Common myeloid progenitor, CD34-positive (primary cell): Measurements from ENCODE around the gene MSX2.

Source experiments
- CTCF ChIA-PET: fragments of 350-600 bp; sonication (Branson Sonifier 250); formaldehyde crosslinking; loops from one replicate; lab custom pipeline; 2021; ENCODE audit warnings: antibody characterized with exemption; lab: Charles Lee
- POLR2A ChIA-PET: fragments of 350-600 bp; sonication (Branson Sonifier 250); formaldehyde crosslinking; loops from one replicate; lab custom pipeline; 2021; ENCODE audit warnings: antibody characterized with exemption; lab: Charles Lee
- DNase-seq, 3 donors: peaks; one replicate each; pipeline versions ENCODE4 v3.0.0 to v3.0.0-alpha.2; 2013
- H3K27ac ChIP-seq, 2 experiments: 1 replicate in 1 of 2; 2 replicates in 1 of 2; pipeline ENCODE4 v1.7.0; 2013; ENCODE audit warnings: inconsistent platforms in 2 of 2, low read length in 2 of 2, mild to moderate bottlenecking in 2 of 2, low read depth in 1 of 2, moderate library complexity in 1 of 2; ENCODE audit not compliant: severe bottlenecking in 2 of 2, insufficient read depth in 1 of 2, poor library complexity in 1 of 2
- H3K27me3 ChIP-seq, 5 experiments: replicated peaks in 2 of 5; 1 replicate in 3 of 5; 2 replicates in 2 of 5; pipeline versions ENCODE4 v1.6.1 to v1.7.0; 2013; ENCODE audit warnings: low read length in 4 of 5, mild to moderate bottlenecking in 2 of 5, moderate library complexity in 2 of 5, inconsistent platforms in 1 of 5; ENCODE audit not compliant: insufficient read depth in 5 of 5, control insufficient read depth in 4 of 5
- H3K36me3 ChIP-seq, 4 experiments: 1 replicate in 2 of 4; 2 replicates in 2 of 4; pipeline versions ENCODE4 v1.6.1 to v1.7.0; 2013; ENCODE audit warnings: low read length in 3 of 4, control low read depth in 1 of 4, mild to moderate bottlenecking in 1 of 4; ENCODE audit not compliant: control insufficient read depth in 4 of 4, insufficient read depth in 4 of 4
- H3K4me1 ChIP-seq, 4 experiments: 1 replicate in 3 of 4; 2 replicates in 1 of 4; pipeline versions ENCODE4 v1.6.1 to v1.7.1; 2013; ENCODE audit warnings: low read length in 3 of 4, mild to moderate bottlenecking in 3 of 4, control low read depth in 1 of 4, inconsistent platforms in 1 of 4, moderate library complexity in 1 of 4; ENCODE audit not compliant: control insufficient read depth in 4 of 4, insufficient read depth in 4 of 4; ENCODE audit errors: control extremely low read depth in 1 of 4
- H3K4me3 ChIP-seq, 7 experiments: 1 replicate in 4 of 7; 2 replicates in 3 of 7; pipeline versions ENCODE4 v1.5.1 to v1.7.0; 2013; ENCODE audit warnings: mild to moderate bottlenecking in 7 of 7, low read length in 6 of 7, moderate library complexity in 6 of 7, inconsistent platforms in 2 of 7, low read depth in 2 of 7, control low read depth in 1 of 7; ENCODE audit not compliant: insufficient read depth in 4 of 7, control insufficient read depth in 1 of 7; ENCODE audit errors: extremely low read depth in 1 of 7
- H3K9me3 ChIP-seq, 5 experiments: 1 replicate in 4 of 5; 2 replicates in 1 of 5; pipeline versions ENCODE4 v1.6.1 to v1.7.1; 2013; ENCODE audit warnings: low read length in 4 of 5, mild to moderate bottlenecking in 2 of 5, inconsistent platforms in 1 of 5, low read depth in 1 of 5, moderate library complexity in 1 of 5; ENCODE audit not compliant: control insufficient read depth in 4 of 5, insufficient read depth in 2 of 5; ENCODE audit errors: control extremely low read depth in 1 of 5
- WGBS: methylation state at CpG from one replicate; pipeline ENCODE4 v1.1.5; 2013; ENCODE audit not compliant: insufficient coverage; 5-methylcytosine and 5-hydroxymethylcytosine counted together

The MSX2 gene

GRCh38 chr5:174775081-174775480 is 50.7 kb downstream of the MSX2 start:
- Histone ChIP-seq H3K27me3 (peaks cover 0 to 9% (median 2%) of the 10 kb centered on the region in 5 experiments), H3K36me3 (no peaks in the 10 kb centered on the region), H3K4me1 (peaks cover 0 to 2% (median 0%) of the 10 kb centered on the region in 4 experiments), H3K27ac (no peak overlapping the region), H3K9me3 (peaks cover 0 to 3% (median 0%) of the 10 kb centered on the region in 5 experiments), H3K4me3 (no peak overlapping the region)
- 90% methylated on average over 1 of the region's 3 CpGs for WGBS
- ChIA-PET POLR2A (no interaction called here), CTCF (interaction anchor here (1.4 kb wide), 2 partner anchors 14 to 20 kb away, joined by 3 to 5 read pairs; no protein-coding TSS in a partner anchor)
- DNase-seq, result no peak

- no peak overlapping the region for H3K27ac ChIP-seq
- WGBS, result 98% methylated on average over 6 of the region's 6 CpGs
- no peak overlapping the region for H3K4me3 ChIP-seq
- DNase-seq, result no peak
- no peaks in the 10 kb centered on the region for H3K36me3 ChIP-seq
- H3K27me3 ChIP-seq, result peaks cover 0 to 12% (median 2%) of the 10 kb centered on the region in 5 experiments
- CTCF ChIA-PET, result interaction anchor here (1.3 to 1.8 kb wide), 3 partner anchors 14 to 17 kb away, joined by 3 to 5 read pairs (median 3); no protein-coding TSS in a partner anchor
- POLR2A ChIA-PET, result no interaction called here
- peaks cover 0 to 6% (median 0%) of the 10 kb centered on the region in 5 experiments for H3K9me3 ChIP-seq
- H3K4me1 ChIP-seq, result no peaks in the 10 kb centered on the region
These were observed 52.7 kb downstream of the MSX2 start for GRCh38 chr5:174777111-174777510.

GRCh38 chr5:174777583-174777982 is 53.2 kb downstream of the MSX2 start:
- CTCF ChIA-PET, result interaction anchor here (1.0 to 1.8 kb wide), 4 partner anchors 14 to 358 kb away, joined by 3 to 5 read pairs (median 4); no protein-coding TSS in a partner anchor
- H3K27me3 ChIP-seq, result peaks cover 0 to 12% (median 2%) of the 10 kb centered on the region in 5 experiments
- POLR2A ChIA-PET, result no interaction called here
- peaks cover 0 to 3% (median 0%) of the 10 kb centered on the region in 5 experiments for H3K9me3 ChIP-seq
- H3K4me1 ChIP-seq, result no peaks in the 10 kb centered on the region
- H3K36me3 ChIP-seq, result no peaks in the 10 kb centered on the region
- WGBS, result 100% methylated on average over 2 of the region's 2 CpGs
- no peak overlapping the region for H3K4me3 ChIP-seq
- DNase-seq, result no peak
- no peak overlapping the region for H3K27ac ChIP-seq
